OCI-LY1 (cell line): ENCODE measurements around the gene WNT8A.

Source experiments
- EZH2 ChIP-seq: fragments of 200-600 bp; sonication (generic), shearing (Covaris generic); IDR thresholded peaks from 2 replicates; pipeline ENCODE4 v1.8.0; 2017; ENCODE audit warnings: borderline replicate concordance, mixed run types, mild to moderate bottlenecking, antibody characterized with exemption, low read length, moderate library complexity, mixed read lengths
- TF ChIP-seq, protein P1 (sequence below): fragments of 200-600 bp; sonication (generic), shearing (Covaris generic); IDR thresholded peaks from 2 replicates; pipeline ENCODE4 v1.5.1; 2017; ENCODE audit warnings: mild to moderate bottlenecking, antibody characterized with exemption, low read length, moderate library complexity, mixed read lengths

- TF ChIP-seq, protein P1, sequence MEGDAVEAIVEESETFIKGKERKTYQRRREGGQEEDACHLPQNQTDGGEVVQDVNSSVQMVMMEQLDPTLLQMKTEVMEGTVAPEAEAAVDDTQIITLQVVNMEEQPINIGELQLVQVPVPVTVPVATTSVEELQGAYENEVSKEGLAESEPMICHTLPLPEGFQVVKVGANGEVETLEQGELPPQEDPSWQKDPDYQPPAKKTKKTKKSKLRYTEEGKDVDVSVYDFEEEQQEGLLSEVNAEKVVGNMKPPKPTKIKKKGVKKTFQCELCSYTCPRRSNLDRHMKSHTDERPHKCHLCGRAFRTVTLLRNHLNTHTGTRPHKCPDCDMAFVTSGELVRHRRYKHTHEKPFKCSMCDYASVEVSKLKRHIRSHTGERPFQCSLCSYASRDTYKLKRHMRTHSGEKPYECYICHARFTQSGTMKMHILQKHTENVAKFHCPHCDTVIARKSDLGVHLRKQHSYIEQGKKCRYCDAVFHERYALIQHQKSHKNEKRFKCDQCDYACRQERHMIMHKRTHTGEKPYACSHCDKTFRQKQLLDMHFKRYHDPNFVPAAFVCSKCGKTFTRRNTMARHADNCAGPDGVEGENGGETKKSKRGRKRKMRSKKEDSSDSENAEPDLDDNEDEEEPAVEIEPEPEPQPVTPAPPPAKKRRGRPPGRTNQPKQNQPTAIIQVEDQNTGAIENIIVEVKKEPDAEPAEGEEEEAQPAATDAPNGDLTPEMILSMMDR = no peak
- no peak for TF ChIP-seq EZH2
Measured at GRCh38 chr5:138095100-138095907, 11.5 kb downstream of the WNT8A start.
